HG03135 (cell line): ENCODE measurements around the gene UNC80.

ENCODE experiments used
- ATAC-seq: cut with Tn5 transposase; IDR thresholded peaks from one replicate; pipeline ENCODE4 v1.9.1; 2021; ENCODE audit warnings: mild to moderate bottlenecking, moderate library complexity; ENCODE audit not compliant: unreplicated experiment

The UNC80 gene

DNA sequence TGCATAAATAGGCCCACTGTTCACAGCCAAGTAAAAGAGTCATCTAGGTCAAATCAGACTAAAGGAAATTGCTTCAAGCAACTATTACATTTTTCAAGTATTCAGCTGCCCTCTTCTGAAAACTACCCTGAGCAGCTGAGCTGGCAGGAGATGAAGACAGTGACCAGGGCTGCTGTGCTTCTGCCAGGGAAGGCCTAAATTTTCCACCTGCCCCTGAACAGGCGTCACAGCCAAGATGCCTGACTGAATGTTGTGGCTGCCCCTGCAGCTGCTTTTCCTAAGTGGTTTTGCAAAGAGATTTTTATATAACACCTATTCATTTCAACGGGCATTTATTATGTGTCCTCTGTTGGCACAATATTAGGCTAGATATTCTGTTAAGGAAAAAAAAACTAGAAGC lies 134.1 kb downstream of the UNC80 start:
- ATAC-seq, result no peak

GRCh38 chr2:209907746-209908145 lies 136.1 kb downstream of the UNC80 start:
- no peak for ATAC-seq

DNA sequence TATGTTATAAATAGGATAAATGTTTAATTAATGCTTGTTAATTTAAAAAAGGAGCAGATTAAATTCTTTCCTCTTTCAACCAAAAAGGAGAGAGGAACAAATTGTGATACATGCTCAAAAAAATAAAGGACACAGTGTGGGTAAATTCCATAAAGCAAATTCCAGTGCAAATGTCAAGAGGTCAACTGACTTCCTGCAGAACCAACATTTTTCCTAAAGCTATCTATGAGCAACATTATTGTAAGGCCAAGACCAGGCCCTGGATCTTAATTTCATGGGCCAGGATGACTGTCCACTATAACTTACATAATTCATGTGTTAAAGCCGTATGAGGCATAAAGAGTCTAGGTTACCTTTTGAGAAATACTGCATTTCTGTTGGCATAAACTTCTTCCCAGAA lies 136.9 kb downstream of the UNC80 start:
- no peak for ATAC-seq

GRCh38 chr2:209911486-209911885 lies 139.9 kb downstream of the UNC80 start:
- no peak for ATAC-seq

DNA sequence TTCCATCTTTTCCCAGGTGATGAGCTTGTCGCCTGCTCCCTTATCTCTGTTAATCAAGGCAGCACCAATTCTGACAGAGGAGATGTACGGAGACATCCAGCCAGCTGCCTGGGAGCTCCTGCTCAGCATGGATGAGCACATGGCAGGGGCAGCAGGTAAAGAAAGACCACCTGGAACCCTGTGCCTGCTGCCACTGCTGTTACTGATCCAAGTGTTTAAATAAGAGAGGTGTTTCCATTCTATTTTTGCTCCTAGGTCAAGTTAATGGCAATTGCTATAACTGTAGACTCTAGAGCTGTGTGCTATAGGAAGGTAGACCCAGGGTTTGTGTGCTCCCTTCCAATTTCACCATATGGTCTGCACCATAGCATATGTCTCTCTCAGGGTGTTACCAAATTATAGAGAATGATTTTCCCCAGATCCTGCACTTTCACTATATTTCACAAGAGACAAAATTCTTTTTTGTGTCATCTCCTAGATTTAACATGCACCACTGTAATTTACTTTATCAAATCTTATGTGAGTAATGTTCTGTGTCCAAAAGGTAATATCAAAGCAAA lies 142.2 kb downstream of the UNC80 start:
- ATAC-seq, result no peak

DNA sequence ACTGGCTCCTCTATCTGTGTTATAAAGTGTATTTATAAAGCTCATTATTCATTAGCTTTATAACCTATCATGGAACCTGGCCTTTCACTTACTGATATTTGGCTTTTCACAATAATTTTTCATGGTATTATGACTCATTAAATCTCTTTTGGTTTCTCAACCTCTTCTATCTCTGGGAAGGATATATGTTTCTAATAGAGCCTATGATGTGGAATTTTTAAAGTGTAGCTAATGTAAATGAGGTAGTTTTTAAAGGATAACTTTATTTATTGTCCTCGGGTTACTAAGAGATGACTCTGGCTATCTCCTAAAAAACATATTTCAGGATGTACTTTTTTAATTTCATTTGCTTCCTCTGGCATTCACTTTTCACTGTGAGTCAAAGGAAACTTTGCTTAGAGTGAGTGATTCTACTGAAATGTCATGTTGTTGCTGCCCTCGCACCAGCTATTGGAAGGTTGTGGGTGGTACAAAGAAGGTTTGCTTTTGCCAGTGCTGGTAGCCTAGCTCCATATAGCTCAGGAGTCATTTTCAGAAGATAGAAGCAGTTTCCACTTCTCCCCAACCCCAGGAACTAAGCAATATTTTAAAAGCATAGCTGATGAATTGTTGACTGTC lies 145.6 kb downstream of the UNC80 start:
- ATAC-seq, result no peak

DNA sequence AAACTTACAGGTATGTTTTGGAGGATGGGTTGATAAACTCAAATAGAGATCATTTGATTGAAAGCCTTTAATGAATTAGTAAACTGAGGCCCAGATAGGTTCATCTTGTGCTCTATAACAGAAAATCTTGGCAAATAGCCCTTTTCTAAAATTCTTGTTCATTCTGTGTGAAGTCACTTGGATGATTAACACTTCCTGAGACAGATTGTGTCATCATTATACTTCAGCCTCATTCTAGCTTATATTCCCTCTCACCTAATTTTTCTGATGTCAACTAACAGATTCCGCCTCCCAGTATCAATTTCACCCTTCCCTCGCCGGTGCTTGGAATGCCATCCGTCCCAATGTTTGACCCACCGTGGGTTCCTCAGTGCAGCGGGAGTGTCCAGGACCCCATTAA lies 146.6 kb downstream of the UNC80 start:
- ATAC-seq, result no peak

DNA sequence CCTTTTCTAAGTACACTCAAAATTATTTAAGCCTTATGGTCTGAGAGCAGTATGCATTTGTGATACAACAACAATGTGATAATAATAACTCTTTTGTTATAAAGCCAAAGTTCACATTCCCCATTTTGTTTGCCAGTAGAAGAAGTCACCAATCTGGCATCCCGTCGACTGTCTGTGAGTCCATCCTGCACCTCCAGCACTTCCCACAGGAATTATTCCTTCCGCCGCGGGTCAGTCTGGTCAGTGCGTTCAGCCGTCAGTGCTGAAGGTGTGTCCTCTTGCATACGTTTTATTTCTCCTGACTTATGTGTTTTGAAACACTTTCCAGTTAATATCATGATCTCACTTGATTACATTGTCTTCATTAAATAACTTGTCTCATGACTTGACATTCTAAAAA lies 150.5 kb downstream of the UNC80 start:
- no peak for ATAC-seq

- ATAC-seq, result no peak
Measured at GRCh38 chr2:209929369-209929768, 157.7 kb downstream of the UNC80 start.

DNA sequence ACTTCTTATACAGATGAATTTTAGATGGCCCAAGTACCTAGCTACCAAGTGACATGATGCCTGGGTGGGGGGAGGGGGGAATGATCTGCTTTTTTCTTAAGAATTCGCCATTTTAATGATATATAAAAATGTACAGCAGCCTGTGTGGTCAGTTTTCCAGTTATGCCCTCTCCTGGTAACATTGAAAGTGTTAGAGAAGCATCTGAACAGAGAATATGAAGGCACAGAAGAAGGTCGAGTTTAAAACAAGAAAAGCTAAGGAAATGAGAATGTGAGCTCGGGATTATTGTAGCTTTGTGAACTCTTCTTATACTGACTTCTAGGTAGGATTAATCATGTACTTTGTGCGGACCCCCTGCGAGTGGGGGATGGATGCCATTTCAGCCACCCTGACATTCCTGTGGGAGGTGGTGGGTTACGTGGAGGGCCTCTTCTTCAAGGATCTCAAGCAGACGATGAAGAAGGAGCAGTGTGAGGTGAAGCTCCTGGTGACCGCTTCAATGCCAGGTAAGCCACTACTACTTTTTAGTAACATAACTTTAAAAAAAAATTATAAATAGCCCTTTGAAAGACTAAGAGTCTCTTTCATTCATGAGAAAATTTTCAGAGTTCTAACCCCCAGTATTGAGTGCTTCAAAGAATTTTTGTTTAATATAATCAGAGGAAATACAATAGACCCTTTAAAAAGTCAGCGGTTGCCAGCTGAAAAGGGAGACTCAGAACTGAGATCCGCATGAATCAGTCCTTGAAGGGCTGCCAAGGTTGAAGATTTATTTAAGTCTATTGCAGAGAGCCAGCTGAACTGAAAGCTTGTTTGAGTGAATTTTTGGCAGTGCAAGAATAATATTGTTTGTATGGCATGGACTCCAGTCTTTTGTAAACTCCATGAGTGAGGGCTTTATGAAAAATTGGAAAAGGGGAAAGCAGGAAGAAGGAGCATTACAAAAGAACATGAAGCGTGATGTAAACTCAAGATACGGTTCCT lies 162.2 kb downstream of the UNC80 start:
- no peak for ATAC-seq

DNA sequence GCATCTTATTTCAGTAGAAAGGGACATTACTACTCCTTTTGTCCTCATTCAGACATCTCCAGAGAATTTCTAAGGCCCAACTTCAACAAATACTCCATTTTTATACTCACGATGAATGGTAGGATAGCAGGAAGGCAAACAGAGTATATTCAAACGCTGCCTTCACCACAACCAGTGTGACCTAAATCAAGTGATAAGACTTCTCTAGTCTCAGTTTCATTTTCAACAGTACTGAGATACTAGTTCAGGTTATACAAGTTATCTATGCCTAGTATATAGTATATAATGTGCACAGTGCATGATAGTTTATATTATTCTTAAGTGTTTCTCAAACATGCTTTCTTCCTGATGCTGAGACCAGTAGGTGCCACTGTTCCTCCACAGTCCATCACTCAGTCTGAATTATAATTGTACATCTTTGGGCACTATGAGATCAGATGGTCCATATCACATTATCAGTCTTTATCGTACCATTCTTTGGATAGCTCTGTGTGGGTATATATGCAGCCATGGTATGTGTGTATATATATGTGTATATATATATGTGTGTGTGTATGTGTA lies 164.6 kb downstream of the UNC80 start:
- ATAC-seq, result no peak

GRCh38 chr2:209937893-209938292 lies 166.3 kb downstream of the UNC80 start:
- ATAC-seq, result no peak

- no peak for ATAC-seq
Measured at GRCh38 chr2:209938906-209939305, 167.3 kb downstream of the UNC80 start.

GRCh38 chr2:209940936-209941335 lies 169.3 kb downstream of the UNC80 start:
- no peak for ATAC-seq

GRCh38 chr2:209942426-209942825 lies 170.8 kb downstream of the UNC80 start:
- no peak for ATAC-seq

GRCh38 chr2:209942936-209943605 lies 171.4 kb downstream of the UNC80 start:
- no peak for ATAC-seq

GRCh38 chr2:209943776-209944175 lies 172.1 kb downstream of the UNC80 start:
- no peak for ATAC-seq

- ATAC-seq, result no peak
Measured at GRCh38 chr2:209946539-209946938, 174.9 kb downstream of the UNC80 start.

DNA sequence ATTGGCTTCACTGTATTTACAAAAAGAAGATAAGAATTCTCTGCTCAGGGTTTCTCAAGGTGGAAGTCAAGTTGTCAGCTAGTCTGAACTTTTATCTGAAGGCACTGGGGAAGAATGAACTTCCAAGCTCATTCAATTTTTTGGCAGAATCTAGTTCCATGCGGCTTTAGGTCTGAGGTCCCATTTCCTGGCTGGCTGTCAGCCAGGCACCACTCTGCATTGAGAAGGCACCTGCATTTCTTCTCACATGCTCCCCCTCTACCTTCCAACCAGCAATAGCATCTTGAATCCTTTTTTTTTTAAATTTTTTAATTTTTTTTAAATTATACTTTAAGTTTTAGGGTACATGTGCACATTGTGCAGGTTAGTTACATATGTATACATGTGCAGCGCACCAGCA lies 184.6 kb downstream of the UNC80 start:
- ATAC-seq, result no peak

DNA sequence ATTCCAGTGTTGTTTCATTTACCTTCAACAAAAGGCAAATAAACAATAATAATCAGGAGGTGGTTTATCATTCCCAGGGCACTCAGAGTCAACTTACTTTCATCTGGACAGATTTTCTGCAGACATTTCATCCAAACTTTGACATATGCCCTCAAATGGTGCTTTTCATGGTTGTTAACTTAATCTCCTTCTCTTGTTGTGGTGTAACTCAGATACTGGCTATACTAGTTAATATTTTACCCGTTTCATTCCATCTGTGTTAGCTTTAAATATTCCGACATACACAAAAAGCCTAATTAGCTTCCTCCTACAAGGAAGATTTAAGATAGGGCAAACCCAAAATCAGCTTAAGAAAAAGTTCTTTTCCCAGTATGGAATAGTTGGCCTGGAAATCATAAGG lies 186.4 kb downstream of the UNC80 start:
- ATAC-seq, result no peak

- no peak for ATAC-seq
Measured at GRCh38 chr2:209960045-209960444, 188.4 kb downstream of the UNC80 start.
